Activated CD4-positive, CD25-positive, alpha-beta regulatory T cell treated with anti-CD3 and anti-CD28 coated beads, Interleukin-2, amount 50 U/mL, for 16 hours (primary cell): Measurements from ENCODE around the gene ZSWIM8.
A peak's percentile ranks its signal among the peaks of the same experiment; 100 is the strongest.
"Not testable (repeated sequence)": the region's sequence is repeated elsewhere in the genome, so short reads cannot be mapped to it uniquely, and the experiment has no call there.

Source experiments
- DNase-seq: peaks from one replicate; pipeline ENCODE4 v3.0.0-alpha.2; 2020; ENCODE audit warnings: low read depth, low spot score

ZSWIM8 gene

DNA sequence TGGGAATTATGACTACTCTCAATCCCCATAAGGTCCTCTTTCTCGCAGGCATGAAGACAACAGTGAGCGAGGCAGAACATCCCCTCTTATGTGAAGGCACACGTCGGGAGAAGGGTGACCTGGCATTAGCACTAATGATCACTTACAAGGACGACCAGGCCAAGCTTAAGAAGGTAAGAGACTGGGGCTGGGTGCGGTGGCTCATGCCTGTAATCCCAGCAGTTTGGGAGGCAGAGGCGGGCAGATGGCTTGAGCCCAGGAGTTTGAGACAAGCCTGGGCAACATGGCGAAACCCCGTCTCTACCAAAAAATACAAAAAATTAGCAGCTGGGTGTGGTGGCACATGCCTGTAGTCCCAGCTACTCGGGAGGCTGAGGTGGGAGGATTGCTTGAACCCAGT is 10.1 kb downstream of the ZSWIM8 start:
- DNase-seq = not testable (repeated sequence)

DNA sequence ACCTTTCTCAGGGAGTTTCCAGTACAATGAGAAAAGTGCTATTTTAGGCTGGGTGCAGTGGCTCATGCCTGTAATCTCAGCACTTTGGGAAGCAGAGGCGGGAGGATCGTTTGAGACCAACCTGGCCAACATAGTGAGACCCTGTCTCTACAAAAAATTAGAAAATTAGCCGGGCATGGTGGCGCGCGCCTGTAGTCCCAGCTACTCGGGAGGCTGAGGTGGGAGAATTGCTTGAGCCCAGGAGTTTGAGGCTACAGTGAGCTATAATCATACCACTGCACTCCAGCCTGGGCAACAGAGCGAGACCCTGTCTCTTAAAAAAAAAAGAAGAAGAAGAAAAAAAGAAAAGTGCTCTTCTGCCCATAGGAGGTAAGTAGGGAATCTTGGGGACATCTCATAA is 10.6 kb downstream of the ZSWIM8 start:
- DNase-seq = not testable (repeated sequence)

DNA sequence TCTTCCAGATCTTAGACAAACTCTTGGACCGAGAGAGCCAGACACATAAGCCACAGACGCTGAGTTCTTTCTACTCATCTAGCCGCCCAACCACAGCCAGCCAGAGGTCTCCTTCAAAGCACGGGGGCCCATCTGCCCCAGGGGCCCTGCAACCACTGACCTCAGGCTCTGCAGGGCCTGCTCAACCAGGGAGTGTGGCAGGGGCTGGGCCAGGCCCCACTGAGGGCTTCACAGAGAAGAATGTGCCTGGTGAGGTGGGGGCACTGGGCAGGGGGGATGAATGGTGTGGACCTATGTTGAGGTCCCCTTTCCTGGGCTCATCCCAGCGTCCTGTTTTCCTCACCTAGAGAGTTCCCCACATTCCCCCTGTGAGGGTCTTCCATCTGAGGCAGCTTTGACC is 11.4 kb downstream of the ZSWIM8 start:
- no peak for DNase-seq

DNA sequence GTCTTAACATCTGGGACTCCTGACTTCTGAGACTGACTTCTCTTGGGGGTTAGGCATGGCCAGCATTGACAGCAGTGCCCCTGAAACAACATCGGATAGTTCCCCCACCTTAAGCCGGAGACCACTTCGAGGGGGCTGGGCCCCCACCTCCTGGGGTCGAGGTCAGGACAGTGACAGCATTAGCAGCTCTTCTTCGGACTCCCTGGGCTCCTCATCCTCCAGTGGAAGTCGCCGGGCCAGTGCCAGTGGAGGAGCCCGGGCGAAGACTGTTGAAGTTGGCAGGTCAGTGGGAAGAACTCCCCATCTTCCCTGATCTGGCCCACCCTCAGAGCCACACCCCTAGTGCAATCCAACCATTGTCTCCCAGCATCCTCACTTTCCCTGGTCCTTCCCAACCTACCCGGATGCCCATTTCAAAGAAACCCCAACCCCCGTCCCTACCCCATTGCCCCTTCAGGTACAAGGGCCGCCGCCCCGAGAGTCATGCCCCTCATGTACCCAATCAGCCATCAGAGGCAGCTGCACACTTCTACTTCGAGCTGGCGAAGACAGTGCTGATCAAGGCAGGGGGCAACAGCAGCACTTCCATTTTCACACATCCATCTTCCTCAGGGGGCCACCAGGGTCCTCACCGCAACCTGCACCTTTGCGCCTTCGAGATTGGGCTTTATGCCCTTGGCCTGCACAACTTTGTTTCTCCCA is 12.1 kb downstream of the ZSWIM8 start:
- no peak for DNase-seq

DNA sequence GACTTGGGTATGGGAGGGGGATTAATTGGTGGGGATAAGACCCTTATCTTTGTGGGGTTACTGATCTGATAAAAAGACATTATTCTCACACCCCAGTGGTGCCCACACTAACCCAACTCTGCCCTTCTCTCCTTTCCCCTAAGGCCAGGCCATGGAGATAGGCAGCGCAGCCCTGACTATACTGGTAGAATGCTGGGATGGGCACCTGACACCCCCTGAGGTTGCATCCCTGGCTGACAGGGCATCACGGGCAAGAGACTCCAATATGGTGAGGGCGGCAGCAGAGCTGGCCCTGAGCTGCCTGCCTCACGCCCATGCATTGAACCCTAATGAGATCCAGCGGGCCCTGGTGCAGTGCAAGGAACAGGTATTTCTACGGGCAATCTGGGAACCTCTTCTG is 12.7 kb downstream of the ZSWIM8 start:
- DNase-seq = no peak

DNA sequence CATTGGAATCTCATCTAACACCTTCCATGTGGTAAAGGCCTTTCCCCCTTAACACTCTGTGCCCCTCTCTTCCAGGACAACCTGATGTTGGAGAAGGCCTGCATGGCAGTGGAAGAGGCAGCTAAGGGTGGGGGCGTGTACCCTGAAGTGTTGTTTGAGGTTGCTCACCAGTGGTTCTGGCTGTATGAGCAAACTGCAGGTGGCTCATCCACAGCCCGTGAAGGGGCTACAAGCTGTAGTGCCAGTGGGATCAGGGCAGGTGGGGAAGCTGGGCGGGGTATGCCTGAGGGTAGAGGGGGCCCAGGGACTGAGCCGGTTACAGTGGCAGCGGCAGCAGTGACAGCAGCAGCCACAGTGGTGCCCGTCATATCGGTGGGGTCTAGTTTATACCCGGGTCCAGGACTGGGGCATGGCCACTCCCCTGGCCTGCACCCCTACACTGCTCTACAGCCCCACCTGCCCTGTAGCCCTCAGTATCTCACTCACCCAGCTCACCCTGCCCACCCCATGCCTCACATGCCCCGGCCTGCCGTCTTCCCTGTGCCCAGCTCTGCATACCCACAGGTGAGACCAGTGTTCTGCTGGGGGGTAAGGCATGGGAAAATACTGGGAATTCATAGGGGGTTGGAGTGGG is 13.6 kb downstream of the ZSWIM8 start:
- DNase-seq = no peak

DNA sequence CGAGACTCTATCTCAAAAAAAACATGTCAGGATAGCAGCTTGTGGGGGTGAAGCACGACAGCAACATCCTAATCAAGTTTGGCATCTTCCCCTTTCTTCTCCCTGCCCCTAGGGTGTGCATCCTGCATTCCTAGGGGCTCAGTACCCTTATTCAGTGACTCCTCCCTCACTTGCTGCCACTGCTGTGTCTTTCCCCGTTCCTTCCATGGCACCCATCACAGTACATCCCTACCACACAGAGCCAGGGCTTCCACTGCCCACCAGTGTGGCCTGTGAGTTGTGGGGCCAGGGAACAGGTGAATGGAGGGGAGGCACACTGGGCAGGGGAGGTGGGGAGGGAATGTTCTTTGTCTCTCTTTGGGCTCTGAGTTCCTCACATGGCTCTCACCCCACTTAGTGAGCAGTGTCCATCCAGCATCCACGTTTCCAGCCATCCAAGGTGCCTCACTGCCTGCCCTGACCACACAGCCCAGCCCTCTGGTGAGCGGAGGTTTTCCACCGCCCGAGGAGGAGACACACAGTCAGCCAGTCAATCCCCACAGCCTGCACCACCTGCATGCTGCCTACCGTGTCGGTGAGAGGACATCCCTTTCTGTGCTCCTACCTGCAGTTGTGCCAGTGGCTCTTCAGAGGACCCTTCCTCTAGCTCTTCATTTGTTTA is 14.6 kb downstream of the ZSWIM8 start:
- no peak for DNase-seq

DNA sequence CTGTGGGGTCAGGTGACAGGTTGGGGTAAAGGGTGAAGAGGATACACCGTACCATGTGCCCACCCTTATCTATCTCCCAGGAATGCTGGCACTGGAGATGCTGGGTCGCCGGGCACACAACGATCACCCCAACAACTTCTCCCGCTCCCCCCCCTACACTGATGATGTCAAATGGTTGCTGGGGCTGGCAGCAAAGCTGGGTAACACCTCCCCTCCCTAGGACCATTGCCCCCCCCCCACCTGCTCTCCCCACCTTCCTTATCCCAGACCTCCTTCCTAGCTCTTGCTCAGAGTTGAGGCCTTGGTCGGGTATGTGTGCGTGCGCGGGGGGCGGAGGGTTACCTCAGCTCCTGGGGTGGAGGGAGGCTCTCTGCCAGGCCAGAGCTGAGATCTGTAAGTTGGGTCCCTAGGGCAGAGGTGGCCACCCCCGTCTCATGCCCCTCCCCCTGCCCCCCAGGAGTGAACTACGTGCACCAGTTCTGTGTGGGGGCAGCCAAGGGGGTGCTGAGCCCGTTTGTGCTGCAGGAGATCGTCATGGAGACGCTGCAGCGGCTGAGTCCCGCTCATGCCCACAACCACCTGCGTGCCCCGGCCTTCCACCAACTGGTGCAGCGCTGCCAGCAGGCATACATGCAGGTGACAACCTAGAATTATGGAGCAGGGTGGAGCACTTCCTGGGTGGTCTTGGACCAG is 15.3 kb downstream of the ZSWIM8 start:
- DNase-seq = no peak

DNA sequence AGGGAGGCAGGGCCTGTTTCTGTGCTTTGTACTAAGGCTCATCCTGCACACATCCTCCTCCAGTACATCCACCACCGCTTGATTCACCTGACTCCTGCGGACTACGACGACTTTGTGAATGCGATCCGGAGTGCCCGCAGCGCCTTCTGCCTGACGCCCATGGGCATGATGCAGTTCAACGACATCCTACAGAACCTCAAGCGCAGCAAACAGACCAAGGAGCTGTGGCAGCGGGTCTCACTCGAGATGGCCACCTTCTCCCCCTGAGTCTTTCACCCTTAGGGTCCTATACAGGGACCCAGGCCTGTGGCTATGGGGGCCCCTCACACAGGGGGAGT is 15.8 kb downstream of the ZSWIM8 start:
- DNase-seq = no peak

DNA sequence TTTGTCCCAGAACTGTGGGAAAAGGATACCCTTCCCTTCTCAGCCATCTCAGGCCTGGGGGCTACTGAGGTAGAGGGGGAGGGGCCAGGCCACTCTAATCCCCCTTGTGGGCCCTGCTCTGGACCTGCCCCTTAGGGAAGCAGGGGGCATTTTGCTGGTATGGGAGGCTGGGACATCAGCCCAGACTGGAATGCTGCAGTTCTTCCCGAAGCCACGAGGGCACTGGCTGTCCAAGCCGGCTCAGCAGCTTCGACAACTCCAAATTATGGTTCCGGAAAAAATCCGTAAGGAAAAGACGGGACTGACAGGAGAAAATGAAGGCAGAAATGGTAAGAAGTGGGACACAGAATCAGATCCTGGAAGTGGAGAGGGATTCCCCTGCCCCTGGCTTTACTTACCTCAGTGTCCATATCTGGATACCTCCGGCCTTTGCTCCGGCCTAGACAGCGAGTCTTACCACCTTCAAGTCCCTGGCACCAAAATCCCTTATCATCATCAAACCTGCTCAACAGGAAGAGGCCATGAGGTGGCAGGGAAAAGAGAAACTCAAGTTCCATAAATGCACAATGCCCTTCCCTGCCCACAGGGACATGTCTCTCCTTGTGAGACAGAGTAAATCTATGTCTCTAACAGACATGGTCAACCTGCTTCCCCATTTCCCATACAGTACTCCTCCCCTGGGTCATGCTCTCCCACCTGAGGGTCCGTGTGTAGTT is 17.0 kb downstream of the ZSWIM8 start:
- no peak for DNase-seq

DNA sequence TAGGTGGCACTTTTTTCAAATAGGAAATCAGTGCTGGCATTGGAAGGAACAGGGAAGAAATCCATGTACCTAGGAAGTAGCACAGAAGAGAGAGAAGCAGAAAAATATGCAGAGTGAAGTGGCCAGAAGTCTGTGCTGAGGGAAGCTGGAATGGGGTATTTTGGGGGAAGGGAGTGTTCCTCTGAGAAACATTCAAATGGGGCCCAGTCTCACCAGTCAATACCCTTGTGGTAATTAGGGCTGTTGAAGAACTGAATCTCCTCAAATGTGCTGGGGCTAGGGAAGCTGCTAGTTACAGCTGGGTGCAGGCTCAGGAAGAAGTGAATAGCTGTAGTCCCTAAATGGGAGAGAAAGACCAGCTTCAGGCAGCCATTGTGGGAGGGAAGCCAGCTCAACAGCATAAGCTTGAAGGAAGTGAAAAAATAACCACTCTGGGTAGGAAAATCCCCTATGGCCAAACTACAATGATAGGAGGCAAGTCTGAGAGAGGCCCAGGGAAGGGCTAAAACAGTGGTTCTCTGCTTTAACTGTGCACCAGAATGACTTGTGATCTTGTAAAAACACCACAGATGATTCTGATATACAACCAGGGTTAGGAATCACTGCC is 18.4 kb downstream of the ZSWIM8 start:
- DNase-seq = no peak

DNA sequence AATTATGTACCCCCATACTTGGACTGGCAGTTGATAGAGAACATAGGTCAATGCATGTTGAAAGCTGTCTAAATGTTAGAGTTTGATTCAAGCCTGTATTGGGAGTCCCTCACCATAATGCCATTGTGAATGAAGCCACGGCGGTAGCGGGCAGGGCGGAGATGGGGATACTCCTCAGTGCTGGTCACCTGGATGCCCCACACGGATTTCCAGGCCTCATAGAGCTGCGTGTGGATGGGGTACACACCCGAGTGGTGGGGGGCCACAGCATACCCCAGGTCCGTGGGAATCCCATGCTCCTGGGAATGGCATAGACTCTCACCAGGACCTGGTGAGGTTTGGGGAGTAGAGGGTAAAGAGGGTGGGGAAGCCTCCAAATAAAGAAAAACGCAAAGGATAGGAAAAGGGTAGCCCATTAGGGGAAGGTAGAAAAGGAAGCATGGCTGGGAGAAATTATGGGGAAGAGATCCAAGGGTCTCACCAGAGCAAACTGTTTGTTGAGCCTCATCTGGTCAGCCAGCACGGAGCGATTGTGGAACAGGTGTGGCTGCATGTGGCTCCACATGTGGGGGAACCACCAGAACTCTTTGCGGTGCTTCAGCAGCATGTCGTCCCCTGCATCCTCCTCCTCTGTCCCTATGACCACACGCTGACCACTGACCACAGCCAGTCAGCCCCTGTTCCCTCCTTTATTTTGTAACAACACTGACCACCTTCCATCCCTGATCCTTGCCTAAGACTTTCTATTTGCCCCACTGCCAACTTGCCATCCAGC is 21.0 kb downstream of the ZSWIM8 start:
- no peak for DNase-seq

DNA sequence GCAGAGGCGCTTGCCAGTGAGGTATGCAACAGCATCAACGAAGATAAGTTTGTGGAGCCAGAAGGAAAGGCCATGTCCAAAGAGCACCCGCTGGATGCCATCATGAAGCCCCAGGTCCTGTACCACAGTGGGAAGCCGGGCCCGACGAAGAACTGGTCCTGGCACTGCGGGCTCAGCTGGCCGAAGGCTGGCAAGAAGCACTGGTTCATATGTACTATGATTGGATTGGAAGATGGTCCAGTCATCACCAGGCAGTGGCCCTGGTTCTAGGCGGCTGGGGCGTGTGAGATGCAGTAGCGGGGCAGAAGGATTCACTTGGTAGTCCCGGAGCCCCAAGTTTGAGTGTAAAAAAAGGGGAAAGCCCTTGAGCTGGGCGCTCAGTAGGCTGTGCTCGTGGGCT is 22.1 kb downstream of the ZSWIM8 start:
- DNase-seq = no peak

DNA sequence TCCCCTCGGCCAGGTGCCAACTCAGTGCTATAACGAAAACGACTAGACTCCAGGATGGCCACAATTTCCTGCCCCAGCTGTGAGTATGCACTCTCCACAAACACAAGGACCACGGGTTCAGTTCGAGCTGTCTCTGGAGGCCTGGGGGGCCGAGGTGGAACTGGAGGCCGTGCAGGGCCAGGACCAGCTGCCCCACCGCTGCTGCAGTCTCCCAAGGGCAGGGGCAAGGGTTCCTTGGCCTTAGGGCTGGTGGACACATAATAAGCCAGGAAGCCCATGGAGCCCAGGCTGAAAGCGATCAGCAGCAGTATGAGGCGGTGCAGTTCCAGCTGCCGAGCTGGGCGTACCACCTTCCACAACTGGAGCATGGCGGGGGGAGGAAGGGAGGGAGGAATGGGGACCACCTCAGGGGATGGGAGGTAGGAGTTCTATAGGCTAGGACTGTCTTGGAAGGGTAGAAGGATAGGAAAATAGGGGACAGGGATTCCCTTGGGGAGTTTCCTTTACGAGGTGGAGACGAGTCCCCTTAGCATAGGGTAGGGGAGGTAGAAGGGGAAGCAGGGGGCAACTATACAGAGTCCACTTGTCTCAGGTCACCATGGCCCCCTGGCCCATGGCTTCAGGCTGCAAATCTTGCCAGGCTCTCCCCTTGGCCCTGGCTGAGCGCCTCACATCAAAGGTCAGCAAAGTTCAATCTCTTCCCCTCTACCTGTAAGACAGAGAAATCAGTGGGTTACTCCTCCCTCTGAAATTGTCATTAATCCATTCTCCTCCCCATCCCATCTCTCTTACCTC is 22.8 kb downstream of the ZSWIM8 start:
- DNase-seq = no peak

DNA sequence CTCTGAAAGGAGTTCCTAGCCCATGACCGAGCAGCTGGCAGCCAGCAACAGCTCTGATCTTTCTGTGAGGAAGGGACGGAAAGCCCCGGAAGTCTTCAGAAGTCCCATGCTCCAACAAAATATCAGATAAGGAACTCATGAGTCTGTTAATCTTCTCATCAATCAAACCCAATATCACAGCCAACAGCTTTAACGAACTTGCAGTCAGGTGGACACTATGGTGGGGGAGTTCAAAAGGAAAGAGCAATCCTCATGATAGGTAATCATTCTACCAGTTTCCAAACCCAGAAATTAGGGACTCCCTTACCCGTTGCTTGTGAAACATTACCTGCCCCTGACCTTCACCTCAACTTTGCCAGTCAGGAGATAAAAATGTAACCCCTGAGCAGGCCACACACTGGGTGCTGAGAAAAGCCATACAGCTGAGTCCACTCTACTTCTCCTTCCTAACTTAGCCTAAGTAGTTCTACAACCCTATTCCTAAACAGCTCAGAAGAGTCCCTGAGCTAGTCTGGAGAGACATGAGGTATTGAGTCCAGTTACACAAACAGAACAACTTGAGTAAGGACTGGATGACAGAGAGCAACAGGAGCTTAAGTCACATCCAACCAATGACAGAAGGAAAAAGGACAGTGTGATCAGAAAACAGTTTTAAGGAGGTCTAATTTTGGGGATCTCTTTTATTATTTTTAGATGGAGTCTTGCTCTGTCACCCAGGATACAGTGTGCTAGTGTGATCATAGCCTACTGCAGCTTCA is 23.8 kb downstream of the ZSWIM8 start:
- DNase-seq = no peak

DNA sequence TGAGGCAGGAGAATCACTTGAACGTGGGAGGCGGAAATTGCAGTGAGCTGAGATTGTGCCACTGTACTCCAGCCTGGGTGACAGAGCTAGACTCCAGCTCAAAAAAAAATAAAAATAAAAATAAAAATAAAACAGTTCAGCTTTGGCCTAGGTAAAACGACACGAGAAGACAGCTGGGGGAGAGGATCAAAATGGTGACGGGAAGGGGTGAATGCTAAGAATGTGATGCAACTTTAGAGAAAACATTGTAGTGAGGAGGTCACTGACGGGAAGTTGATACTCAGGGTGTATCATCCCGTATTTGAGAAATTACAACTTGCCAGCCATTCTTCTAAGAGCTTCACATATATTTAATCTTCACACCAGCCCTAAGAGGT is 24.9 kb downstream of the ZSWIM8 start:
- DNase-seq = no peak

DNA sequence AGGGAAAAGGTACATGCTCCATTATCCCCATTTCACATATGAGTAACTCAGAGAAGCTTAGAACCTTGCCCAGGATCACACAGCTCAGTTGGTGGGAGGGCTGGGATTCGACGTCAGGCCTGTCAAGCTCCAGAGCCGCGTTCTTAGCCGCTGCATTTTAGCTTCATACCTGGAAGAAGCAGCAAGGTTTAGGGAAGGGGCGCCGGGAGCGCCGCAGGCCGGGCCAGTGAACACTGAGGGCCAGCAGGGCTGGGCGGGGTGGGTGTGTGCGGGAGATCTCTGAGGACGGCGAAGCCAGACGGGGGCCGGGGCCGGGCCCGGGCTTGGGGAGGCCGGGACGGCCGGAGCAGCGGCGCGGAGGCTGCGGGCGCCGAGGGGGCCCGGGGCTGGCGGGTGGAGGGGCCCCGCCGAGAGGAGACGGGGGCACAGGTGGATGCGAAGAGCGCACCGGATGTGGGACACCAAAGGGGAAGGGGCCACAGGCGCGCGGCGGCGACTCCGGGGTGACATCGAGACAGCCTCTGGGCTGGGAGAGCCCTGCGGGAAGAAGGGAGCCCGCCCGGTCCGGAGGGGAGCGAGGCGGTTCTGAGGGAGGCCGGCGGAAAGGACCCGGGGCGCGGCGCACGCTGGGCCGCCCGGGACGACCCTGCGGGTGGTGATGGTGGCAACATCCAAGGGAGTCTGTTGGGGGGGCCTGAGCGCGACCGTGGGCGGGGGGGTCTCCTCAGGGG is 25.5 kb downstream of the ZSWIM8 start:
- peak; percentile 9 for DNase-seq

DNA sequence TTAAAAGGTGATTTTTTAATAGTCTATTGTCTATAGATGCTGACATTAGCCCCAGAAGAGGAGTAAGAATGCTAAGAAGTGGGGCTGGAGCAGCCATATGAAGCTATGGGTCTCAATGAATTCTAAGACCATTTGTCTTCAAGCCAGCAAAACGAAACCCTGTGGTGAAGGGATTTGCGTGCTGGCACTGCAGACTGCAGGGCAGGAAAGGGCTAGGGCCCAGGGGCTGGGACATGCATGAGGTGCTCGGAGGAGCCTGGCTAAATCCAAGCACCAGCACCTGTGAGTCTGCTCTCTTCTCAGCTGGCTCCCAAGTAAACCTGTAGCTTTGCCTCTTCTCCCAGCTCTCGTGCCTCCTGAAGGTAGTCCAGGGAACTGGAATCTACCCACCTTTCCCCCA is 27.3 kb downstream of the ZSWIM8 start:
- no peak for DNase-seq

DNA sequence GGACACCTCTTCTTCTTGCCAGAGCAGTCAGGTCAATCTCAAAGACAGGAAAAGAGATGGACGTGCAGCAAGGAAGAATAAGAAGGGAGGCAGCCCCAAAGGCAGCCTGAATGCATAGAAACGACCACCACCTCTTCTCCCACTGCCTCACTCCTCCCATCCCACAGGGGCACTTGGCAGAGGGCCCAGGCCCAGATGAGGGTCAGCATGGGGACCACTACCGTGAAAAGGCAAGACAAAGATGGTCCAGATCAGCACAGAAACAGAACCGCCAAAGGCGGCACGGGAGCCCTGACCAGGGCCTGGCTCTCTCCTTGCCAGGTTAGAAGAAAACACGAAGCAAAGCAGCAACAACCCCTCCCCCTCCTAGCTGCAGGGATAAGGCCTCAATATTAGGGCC is 27.9 kb downstream of the ZSWIM8 start:
- DNase-seq = no peak
